Loucy (cell line): ENCODE measurements around the gene SLC37A4.
"Not testable (repeated sequence)": the region's sequence is repeated elsewhere in the genome, so short reads cannot be mapped to it uniquely, and the experiment has no call there.

Source experiments
- H2AFZ ChIP-seq: fragments of 200-600 bp; sonication (generic); 2 replicates; pipeline ENCODE4 v1.6.0; 2016; ENCODE audit warnings: antibody characterized with exemption, mild to moderate bottlenecking, low read length, moderate library complexity
- H3F3A ChIP-seq: fragments of 200-600 bp; 2 replicates; pipeline ENCODE4 v1.6.0; 2016; ENCODE audit warnings: antibody characterized with exemption, low read depth, mild to moderate bottlenecking
- H3K27me3 ChIP-seq: fragments of 200-600 bp; sonication (generic); 2 replicates; pipeline ENCODE4 v1.6.1; 2014; ENCODE audit warnings: low read length, mild to moderate bottlenecking; ENCODE audit not compliant: insufficient read depth, poor library complexity, severe bottlenecking
- H3K36me3 ChIP-seq: fragments of 200-600 bp; sonication (generic); 2 replicates; pipeline ENCODE4 v1.6.1; 2016; ENCODE audit warnings: low read length; ENCODE audit not compliant: insufficient read depth
- H3K4me1 ChIP-seq: fragments of 200-600 bp; sonication (generic); 2 replicates; pipeline ENCODE4 v1.5.1; 2014; ENCODE audit warnings: low read length, mild to moderate bottlenecking; ENCODE audit not compliant: insufficient read depth, poor library complexity, severe bottlenecking
- H3K4me2 ChIP-seq: fragments of 200-600 bp; sonication (generic); 2 replicates; pipeline ENCODE4 v1.6.0; 2014; ENCODE audit warnings: antibody characterized with exemption, low read length, low read depth, mild to moderate bottlenecking; ENCODE audit not compliant: poor library complexity, severe bottlenecking
- H3K4me3 ChIP-seq: fragments of 200-600 bp; sonication (generic); 2 replicates; pipeline ENCODE4 v1.5.1; 2014; ENCODE audit warnings: low read length, mild to moderate bottlenecking, mixed read lengths; ENCODE audit not compliant: poor library complexity, severe bottlenecking
- H3K79me2 ChIP-seq: fragments of 200-600 bp; sonication (generic); 2 replicates; pipeline ENCODE4 v1.6.1; 2014; ENCODE audit warnings: low read length; ENCODE audit not compliant: insufficient read depth
- H3K9ac ChIP-seq: fragments of 200-600 bp; sonication (generic); 2 replicates; pipeline ENCODE4 v1.6.0; 2014; ENCODE audit warnings: mild to moderate bottlenecking, low read depth, low read length, moderate library complexity; ENCODE audit not compliant: poor library complexity, severe bottlenecking
- H3K9me2 ChIP-seq: fragments of 200-600 bp; sonication (generic); replicated peaks from 2 replicates; pipeline ENCODE4 v1.6.1; 2016; ENCODE audit warnings: low read depth, low read length, mixed read lengths
- H3K9me3 ChIP-seq: fragments of 200-600 bp; sonication (generic); 2 replicates; pipeline ENCODE4 v1.6.1; 2014; ENCODE audit warnings: mild to moderate bottlenecking, antibody characterized with exemption, low read length, low read depth; ENCODE audit not compliant: insufficient read depth
- H4K20me1 ChIP-seq: fragments of 200-600 bp; sonication (generic); 2 replicates; pipeline ENCODE4 v1.6.0; 2014; ENCODE audit warnings: antibody characterized with exemption, low read length, mild to moderate bottlenecking; ENCODE audit not compliant: insufficient read depth, poor library complexity, severe bottlenecking
- EZH2phosphoT487 ChIP-seq: fragments of 200-600 bp; IDR thresholded peaks from 2 replicates; pipeline ENCODE4 v1.6.1; 2018; ENCODE audit warnings: antibody characterized with exemption, mild to moderate bottlenecking, moderate library complexity, borderline replicate concordance
- TF ChIP-seq, protein P1 (sequence below): fragments of 200-600 bp; sonication (generic); conservative IDR thresholded peaks from 2 replicates; pipeline ENCODE4 v1.5.1; 2014; ENCODE audit warnings: mild to moderate bottlenecking, antibody characterized with exemption, low read length

The SLC37A4 gene

DNA sequence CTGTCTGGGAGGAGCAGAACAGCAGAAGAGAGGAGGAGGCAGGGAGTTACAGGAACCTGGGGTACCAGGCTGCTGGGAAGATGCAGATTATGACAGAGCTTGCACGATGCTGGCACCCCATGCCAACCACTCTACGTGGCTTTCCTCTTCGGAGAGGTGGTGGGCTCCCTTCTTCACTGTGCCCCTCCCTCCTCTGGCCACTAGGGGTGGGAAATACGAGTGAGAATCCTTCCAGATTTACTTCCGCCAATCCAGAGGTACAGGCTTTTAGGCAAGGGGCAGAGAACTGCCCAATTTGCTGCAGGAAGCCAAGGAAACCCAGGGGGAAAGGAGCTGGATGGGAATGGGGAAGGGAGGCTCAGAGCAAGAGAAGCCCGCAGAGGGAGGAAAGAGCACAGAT, 14.0 kb upstream of the SLC37A4 start:
- peaks cover 53% of the 10 kb centered on the region; the same call in 1 of the 2 replicates for H3K36me3 ChIP-seq
- TF ChIP-seq EZH2phosphoT487: no peak
- TF ChIP-seq, protein P1, sequence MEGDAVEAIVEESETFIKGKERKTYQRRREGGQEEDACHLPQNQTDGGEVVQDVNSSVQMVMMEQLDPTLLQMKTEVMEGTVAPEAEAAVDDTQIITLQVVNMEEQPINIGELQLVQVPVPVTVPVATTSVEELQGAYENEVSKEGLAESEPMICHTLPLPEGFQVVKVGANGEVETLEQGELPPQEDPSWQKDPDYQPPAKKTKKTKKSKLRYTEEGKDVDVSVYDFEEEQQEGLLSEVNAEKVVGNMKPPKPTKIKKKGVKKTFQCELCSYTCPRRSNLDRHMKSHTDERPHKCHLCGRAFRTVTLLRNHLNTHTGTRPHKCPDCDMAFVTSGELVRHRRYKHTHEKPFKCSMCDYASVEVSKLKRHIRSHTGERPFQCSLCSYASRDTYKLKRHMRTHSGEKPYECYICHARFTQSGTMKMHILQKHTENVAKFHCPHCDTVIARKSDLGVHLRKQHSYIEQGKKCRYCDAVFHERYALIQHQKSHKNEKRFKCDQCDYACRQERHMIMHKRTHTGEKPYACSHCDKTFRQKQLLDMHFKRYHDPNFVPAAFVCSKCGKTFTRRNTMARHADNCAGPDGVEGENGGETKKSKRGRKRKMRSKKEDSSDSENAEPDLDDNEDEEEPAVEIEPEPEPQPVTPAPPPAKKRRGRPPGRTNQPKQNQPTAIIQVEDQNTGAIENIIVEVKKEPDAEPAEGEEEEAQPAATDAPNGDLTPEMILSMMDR: peak; percentile 46

DNA sequence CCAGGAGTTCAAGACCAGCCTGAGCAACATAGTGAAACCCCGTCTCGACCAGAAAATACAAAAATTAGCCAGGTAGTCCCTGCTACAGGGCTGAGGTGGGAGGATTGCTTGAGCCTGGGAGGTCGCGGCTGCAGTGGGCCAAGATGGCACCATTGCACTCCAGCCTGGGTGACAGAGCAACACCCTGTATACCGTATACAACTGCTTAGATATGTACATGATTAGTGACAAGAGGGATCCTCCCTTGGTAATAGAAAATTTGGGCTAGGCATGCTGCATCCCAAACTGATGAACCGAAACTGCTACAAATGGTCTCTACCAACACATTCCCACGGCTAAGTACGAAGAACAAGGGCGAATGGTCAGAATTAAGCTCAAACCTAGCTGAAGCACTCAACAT, 12.2 kb upstream of the SLC37A4 start:
- no peak for TF ChIP-seq EZH2phosphoT487
- TF ChIP-seq, protein P1: no peak
- H3K4me3 ChIP-seq: no peak overlapping the region
- no peak overlapping the region for H3K9ac ChIP-seq
- H3K27me3 ChIP-seq: no peaks in the 10 kb centered on the region
- peaks cover 35% of the 10 kb centered on the region; the same call in 1 of the 2 replicates for H3K36me3 ChIP-seq
- H3K79me2 ChIP-seq: no peaks in the 10 kb centered on the region
- no peaks in the 10 kb centered on the region for H3K9me2 ChIP-seq
- H3F3A ChIP-seq: no peaks in the 10 kb centered on the region
- no peak overlapping the region for H2AFZ ChIP-seq
- H4K20me1 ChIP-seq: peaks cover 3% of the 10 kb centered on the region
- H3K4me1 ChIP-seq: no peaks in the 10 kb centered on the region
- no peaks in the 10 kb centered on the region for H3K9me3 ChIP-seq
- no peak overlapping the region for H3K4me2 ChIP-seq

More for the DNA sequence above, 14.0 kb upstream of the SLC37A4 start:
- Histone ChIP-seq H3K9ac (no peak overlapping the region), H3K4me3 (no peak overlapping the region), H2AFZ (no peak overlapping the region), H3K9me2 (no peaks in the 10 kb centered on the region), H4K20me1 (peaks cover 3% of the 10 kb centered on the region), H3K27me3 (no peaks in the 10 kb centered on the region), H3K4me2 (no peak overlapping the region), H3F3A (no peaks in the 10 kb centered on the region), H3K4me1 (no peaks in the 10 kb centered on the region), H3K79me2 (no peaks in the 10 kb centered on the region), H3K9me3 (no peaks in the 10 kb centered on the region)

DNA sequence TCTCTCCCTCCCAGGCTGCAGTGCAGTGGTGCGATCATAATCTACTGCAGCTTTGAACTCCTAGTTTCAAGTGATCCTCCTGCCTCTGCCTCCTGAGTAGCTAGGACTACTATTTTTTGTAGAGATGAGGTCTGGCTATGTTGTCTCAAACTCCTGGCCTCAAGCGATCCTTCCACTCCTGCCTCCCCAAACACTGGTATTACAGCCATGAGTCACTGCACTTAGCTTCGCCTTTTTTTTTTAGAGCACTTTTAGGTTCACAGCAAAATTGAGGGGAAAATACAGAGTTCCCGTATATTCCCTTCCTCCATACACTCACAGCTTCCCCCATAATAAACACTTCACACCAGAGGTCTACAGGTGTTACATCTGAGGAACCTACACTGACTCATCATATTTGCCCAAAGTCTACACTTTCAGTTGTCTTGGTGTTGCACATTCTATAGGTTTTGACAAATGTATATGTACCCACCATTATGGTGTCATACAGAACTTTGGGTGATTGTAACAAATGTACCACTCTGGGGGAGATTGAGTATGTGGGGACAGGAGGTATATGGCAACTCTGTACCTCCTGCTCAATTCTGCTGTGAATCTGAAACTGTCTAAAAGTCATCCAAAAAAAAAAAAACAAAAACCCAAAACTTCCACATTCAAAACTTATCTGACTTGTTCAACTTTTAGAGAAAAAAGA, 11.3 kb upstream of the SLC37A4 start:
- no peak overlapping the region for H3K4me3 ChIP-seq
- H3K4me2 ChIP-seq: no peak overlapping the region
- H3F3A ChIP-seq: no peaks in the 10 kb centered on the region
- no peak overlapping the region for H2AFZ ChIP-seq
- no peaks in the 10 kb centered on the region for H3K9me2 ChIP-seq
- H3K79me2 ChIP-seq: no peaks in the 10 kb centered on the region
- peaks cover 26% of the 10 kb centered on the region; the same call in 1 of the 2 replicates for H3K36me3 ChIP-seq
- no peaks in the 10 kb centered on the region for H3K9me3 ChIP-seq
- no peak overlapping the region for H3K9ac ChIP-seq
- no peaks in the 10 kb centered on the region for H3K4me1 ChIP-seq
- H3K27me3 ChIP-seq: no peaks in the 10 kb centered on the region
- H4K20me1 ChIP-seq: peaks cover 3% of the 10 kb centered on the region
- no peak for TF ChIP-seq EZH2phosphoT487

DNA sequence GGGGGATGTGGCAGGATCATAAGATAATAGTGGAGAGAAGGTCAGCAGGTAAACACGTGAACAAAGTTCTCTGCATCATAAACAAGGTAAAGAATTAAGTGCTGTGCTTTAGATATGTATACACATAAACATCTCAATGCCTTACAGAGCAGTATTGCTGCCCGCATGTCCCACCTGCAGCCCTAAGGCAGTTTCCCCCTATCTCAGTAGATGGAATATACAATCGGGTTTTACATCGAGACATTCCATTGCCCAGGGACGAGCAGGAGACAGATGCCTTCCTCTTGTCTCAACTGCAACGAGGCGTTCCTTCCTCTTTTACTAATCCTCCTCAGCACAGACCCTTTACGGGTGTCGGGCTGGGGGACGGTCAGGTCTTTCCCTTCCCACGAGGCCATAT, 8.8 kb upstream of the SLC37A4 start:
- H4K20me1 ChIP-seq, H3K27me3 ChIP-seq, H3F3A ChIP-seq, H3K9me2 ChIP-seq, H2AFZ ChIP-seq, H3K4me2 ChIP-seq, H3K9ac ChIP-seq, H3K4me3 ChIP-seq, H3K36me3 ChIP-seq, H3K79me2 ChIP-seq, H3K9me3 ChIP-seq, H3K4me1 ChIP-seq: not testable (repeated sequence)
